GM18868 (cell line): ENCODE measurements around the gene PHACTR2.
"Not testable (repeated sequence)": the region's sequence is repeated elsewhere in the genome, so short reads cannot be mapped to it uniquely, and the experiment has no call there.

Source experiments
- ATAC-seq: cut with Tn5 transposase; IDR thresholded peaks from one replicate; pipeline ENCODE4 v1.9.1; 2021; ENCODE audit warnings: mild to moderate bottlenecking, moderate library complexity; ENCODE audit not compliant: unreplicated experiment

The PHACTR2 gene

DNA sequence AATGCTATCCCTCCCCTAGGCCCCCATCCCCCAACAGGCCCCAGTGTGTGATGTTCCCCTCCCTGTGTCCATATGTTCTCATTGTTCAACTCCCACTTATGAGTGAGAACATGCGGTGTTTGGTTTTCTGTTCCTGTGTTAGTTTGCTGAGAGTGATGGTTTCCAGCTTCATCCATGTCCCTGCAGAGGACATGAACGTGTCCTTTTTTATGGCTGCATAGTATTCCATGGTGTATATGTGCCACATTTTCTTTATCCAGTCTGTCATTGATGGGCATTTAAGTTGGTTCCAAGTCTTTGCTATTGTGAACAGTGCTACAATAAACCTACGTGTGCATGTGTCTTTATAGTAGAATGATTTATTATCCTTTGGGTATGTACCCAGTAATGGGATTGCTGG, 173.9 kb downstream of the PHACTR2 start:
- not testable (repeated sequence) for ATAC-seq

DNA sequence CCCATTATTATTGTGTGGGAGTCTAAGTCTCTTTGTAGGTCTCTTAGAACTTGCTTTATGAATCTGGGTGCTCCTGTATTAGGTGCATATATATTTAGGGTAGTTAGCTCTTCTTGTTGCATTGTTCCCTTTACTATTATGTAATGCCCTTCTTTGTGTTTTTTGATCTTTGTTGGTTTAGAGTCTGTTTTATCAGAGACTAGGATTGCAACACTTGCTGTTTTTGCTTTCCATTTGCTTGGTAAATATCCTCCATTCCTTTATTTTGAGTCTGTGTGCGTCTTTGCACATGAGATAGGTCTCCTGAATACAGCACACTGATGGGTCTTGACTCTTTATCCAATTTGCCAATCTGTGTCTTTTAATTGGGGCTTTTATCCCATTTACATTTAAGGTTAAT, 177.3 kb downstream of the PHACTR2 start:
- not testable (repeated sequence) for ATAC-seq

DNA sequence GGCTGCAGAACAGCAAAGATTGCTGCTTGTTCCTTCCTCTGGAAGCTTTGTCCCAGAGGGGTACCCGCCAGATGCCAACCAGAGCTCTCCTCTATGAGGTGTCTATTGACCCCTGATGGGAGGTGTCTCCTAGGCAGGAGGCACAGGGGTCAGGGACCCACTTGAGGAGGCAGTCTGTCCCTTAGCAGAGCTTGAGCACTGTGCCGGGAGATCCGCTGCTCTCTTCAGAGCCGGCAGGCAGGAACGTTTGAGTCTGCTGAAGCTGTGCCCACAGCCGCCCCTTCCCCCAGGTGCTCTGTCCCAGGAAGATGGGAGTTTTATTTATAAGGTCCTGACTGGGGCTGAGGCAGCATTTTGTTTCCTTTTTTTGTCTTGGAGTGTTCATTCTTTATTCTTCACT, 179.0 kb downstream of the PHACTR2 start:
- ATAC-seq = not testable (repeated sequence)

DNA sequence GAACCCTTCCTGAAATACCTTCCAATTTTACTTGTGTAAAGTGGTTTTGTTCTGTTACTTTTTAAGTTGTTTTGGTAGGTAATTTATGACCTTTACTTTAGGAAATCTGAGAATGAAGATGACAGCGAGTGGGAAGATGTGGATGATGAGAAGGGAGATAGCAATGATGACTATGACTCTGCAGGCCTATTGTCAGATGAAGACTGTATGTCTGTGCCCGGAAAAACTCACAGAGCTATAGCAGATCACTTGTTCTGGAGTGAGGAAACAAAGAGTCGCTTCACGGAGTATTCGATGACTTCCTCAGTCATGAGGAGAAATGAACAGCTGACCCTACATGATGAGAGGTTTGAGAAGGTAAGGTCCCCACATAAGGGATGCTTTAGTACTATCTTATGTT, 179.9 kb downstream of the PHACTR2 start:
- ATAC-seq = no peak

DNA sequence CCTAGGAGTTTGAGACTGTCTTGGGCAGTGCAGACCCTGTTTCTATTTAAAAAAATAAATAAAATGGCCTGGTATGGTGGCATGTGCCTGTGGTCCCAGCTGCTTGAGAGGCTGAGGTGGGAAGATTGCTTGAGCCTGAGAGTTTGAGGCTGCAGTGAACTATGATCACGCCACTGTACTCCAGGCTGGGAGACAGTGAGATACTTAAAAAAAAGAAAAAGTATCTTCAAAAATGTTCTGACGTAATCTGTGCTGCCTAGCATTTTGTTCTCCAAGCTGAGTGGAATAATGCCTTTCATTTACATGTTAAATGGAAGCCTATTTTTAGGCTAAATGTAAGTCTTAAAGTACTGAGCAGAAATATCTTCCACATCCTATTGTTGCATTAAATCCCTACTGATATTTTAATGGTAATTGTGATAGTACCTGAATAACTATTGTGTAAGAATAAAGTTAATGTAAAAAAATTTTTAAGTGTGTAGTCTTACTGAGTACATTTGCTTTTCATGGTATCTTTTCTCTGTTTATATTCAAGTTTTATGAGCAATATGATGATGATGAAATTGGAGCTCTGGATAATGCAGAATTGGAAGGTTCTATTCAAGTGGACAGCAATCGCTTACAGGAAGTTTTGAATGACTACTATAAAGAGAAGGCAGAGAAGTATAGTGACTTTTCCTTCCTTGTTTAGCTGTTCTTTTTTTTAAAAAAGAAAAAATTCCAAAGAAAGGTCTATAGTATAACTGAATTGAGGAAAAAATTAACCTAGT, 182.3 kb downstream of the PHACTR2 start:
- ATAC-seq = no peak

DNA sequence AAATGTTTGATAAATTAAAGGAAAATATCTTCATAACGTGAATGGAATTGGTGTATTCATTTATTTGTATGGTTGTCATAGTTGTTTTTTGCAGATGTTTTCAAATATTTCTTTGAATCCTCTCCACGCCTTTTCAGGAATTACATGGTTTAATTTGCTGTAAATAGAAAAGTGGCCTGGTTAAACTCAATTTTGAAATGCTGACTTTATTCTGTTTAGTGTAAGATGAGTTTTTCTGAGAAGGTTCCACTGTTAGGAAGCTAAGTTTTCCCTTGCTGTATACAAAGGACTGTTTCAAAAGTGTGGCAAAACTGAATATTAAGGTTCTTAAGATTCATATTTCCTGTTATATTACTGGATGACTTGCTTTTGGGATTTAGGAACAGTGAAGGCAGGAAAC, 186.0 kb downstream of the PHACTR2 start:
- ATAC-seq = no peak

DNA sequence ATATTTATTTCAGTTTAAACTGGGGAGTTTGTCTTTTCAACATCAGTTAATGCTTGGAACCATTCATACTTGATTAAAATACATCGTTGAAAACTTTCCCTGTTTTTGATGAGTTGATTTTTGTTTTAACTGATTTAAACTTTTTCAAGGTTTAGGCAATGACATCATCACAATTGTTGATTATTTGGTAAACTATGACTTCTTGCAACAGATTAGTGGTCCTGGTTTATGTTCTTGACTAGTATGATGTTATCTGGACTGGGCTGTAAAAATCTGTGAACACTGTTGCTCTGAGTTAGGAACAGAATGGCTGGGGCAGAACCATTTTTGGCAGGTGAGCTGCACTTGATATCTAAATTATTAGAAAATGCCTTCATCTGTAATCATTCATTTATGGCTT, 186.5 kb downstream of the PHACTR2 start, which contains the start of gene ZC2HC1B:
Gene ZC2HC1B (plus strand): TSS at position 241 of the 400 bp plus-strand sequence. CDS start 66 bp downstream, at position 307.
- ATAC-seq = no peak

DNA sequence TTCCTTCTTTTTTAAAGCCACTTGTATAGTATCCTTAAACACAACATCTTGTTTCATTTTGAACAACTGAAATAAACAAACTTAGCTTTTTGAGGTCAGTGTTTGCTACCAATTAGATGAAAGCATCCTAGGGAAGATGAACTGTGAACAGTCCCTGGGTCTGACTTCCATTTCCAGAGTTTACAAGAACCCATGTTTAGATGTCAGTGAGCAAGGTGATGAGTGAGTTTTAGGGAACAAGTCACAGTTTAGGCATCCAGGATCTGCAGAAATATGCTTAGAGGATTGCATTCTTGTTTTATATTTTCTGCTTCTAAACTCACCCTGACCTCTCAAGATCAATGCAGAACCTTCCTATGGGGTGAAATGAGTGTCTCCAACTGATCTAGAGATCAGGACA, 189.5 kb downstream of the PHACTR2 start:
- no peak for ATAC-seq

DNA sequence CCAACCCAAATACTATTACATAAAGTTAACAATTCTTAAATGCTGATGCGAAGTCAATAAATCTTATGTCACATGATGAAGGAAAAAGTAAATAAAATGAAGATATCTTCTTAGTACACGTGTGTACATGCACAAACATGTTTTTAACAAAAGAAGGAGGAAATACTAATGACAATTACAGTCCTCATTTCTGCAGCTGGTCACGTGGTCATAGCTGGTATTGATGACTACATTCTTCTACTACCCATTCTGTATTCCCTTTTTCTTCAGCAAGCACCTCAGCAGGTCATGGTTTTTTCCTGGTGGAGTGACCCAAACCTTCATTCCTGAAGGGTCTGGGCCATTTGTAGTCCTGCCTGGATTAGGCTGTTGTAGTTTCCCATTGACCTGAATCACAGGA, 191.0 kb downstream of the PHACTR2 start:
- not testable (repeated sequence) for ATAC-seq

DNA sequence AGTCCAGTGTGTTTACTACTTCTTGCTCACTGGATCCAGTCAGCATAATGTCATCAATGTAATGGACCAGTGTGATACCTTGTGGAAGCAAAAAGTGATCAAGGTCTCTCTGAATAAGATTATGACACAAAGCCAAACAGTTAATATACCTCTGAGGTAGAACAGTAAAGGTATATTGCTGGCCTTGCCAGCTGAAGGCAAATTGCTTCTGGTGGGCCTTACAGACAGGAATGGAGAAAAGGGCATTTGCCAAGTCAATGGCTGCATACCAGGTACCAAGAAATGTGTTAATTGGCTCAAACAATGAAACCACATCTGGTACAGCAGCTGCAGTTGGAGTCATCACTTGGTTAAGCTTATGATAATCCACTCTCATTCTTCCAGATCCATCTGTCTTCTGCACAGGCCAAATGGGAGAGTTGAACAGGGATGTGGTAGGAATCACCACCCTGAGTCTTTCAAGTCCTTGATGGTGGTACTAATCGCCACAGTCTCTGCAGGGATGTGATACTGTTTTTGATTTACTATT, 193.5 kb downstream of the PHACTR2 start:
- not testable (repeated sequence) for ATAC-seq

DNA sequence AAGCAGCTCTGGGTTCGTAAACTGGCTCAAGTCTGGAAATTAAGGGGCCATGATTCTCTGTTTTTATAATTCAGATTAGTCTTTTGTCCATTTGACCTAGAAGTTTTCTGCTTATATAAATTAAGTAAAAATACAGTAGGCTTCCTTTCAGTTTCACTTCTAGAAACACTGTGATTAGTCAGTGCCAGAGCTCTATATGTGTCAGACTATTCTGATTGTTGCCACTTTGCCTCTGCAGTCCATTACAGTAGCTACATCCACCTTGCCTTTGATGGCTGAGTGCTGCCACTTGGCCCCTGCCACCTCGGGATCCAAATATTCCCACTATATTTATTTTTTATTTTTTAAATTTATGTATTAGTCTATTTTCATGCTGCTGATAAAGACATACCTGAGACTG, 194.4 kb downstream of the PHACTR2 start:
- ATAC-seq = peak; percentile 100

DNA sequence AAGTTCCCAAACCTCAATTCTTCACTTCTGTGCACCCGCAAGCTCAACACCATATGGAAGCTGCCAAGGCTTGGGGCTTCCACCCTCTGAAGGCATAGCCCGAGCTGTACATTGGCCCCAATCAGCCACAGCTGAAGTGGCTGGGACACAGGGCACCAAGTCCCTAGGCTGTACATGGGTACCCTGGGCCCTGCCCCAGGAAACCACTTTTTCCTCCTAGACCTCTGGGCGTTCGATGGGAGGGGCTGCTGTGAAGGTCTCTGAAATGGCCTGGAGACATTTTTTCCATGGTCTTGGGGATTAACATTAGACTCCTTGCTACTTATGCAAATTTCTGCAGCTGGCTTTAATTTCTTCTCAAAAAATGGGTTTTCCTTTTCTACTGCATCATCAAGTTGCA, 195.8 kb downstream of the PHACTR2 start:
- ATAC-seq = not testable (repeated sequence)

DNA sequence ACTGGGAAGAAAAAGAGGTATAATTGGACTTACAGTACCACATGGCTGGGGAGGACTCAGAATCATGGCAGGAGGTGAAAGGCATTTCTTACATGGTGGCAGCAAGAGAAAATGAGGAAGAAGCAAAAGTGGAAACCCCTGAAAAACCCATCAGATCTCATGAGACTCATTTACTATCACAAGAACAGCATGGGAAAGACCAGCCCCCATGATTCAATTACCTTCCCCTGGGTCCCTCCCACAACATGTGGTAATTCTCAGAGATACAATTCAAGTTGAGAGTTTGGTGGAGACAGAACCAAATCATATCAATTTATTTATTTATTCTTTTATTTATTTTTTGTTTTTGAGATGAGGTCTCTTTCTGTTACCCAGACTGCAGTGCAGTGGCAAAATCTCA, 196.7 kb downstream of the PHACTR2 start:
- not testable (repeated sequence) for ATAC-seq

DNA sequence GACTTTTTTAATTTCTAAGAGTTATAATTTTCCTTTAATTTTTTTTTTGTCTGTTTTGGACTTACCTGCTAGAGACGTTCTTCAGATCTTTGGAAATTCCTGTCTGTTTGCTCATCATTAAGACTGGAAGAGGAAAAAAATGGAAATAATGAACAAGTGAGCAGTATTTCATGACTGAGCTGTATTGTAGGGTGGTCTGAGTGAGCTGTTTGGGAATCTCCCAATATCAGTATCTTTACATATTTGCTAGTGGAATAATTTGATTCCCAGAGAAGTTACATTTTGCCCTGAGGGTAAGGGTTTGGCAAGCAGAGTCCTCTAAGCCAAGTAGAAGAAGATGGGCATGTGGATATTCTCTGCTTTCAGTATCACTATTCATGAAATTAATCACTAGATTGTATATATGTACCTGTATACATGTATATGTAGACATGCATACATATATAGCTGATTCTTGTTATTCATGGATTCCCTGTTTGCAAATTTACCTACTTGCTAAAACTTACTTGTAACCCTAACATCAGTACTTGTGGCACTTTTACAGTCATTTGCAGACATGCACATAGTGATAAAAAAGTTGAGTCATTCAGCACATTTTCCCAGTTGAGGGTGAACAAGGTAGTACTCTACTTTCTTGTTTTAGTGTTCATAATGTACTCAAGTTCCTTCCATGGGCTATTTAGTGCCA, 200.0 kb downstream of the PHACTR2 start:
- peak; percentile 57 for ATAC-seq

DNA sequence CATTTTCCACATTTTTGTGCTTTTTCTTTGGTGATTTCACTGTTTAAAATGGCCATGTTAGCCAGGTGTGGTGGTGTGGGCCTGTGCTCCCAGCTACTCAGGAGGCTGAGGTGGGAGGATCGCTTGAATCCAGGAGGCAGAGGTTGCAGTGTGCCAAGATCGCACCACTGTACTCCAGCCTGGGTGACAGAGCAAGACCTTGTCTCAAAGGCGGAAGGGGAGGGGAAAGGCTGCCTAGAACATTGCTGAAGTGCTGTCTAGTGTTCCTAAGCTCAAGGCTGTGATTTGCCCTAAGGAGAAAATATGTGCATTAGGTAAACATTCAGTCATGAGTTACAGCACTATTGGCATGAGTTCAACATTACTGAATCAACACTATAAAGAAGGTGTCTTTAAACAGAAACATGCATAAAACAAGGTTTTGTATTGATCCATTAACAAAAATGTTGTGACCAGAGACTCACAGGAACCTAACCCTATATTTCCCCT, 200.6 kb downstream of the PHACTR2 start:
- no peak for ATAC-seq

DNA sequence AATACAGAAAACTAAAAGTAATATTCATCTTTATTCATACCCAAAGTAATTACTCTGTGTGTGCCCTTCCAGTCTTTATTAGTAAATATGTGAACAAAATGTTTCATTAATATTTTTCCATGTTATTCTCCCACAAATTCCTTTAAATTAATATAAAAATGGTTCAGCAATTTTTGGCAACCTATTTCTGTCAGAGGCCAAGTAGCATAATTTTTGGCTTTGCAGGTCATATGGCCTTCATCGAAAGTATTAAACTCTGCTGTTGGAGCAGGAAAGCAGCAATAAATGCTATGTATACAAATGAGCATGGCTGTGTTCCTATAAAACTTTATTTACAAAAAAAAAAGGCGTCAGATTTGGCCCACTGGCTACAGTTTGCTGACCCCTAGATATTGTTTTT, 202.6 kb downstream of the PHACTR2 start:
- no peak for ATAC-seq
